Thyroid gland (tissue), 4 donors: Measurements from ENCODE around the gene KDM8.

Source experiments
- POLR2A ChIP-seq, 2 donors: fragments of 450-650 bp; IDR thresholded peaks; one replicate each; pipeline ENCODE4 v1.6.1; 2017; ENCODE audit warnings: antibody characterized with exemption in 2 of 2, mild to moderate bottlenecking in 2 of 2, moderate library complexity in 1 of 2
- TF ChIP-seq, protein P1 (sequence below), 6 experiments: fragments of 200-600 bp in 3 of 6; fragments of 450-650 bp in 3 of 6; sonication (generic) in 3 of 6; IDR thresholded peaks; one replicate each; pipeline ENCODE4 v1.5.1; 2016 to 2019; ENCODE audit warnings: antibody characterized with exemption in 6 of 6, mild to moderate bottlenecking in 2 of 6, inconsistent platforms in 1 of 6, moderate library complexity in 1 of 6

GRCh38 chr16:27181019-27181790 is 22.1 kb upstream of the KDM8 start:
- TF ChIP-seq, protein P1, sequence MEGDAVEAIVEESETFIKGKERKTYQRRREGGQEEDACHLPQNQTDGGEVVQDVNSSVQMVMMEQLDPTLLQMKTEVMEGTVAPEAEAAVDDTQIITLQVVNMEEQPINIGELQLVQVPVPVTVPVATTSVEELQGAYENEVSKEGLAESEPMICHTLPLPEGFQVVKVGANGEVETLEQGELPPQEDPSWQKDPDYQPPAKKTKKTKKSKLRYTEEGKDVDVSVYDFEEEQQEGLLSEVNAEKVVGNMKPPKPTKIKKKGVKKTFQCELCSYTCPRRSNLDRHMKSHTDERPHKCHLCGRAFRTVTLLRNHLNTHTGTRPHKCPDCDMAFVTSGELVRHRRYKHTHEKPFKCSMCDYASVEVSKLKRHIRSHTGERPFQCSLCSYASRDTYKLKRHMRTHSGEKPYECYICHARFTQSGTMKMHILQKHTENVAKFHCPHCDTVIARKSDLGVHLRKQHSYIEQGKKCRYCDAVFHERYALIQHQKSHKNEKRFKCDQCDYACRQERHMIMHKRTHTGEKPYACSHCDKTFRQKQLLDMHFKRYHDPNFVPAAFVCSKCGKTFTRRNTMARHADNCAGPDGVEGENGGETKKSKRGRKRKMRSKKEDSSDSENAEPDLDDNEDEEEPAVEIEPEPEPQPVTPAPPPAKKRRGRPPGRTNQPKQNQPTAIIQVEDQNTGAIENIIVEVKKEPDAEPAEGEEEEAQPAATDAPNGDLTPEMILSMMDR (IDR thresholded peaks at IDR 0.05): no peak
- no peak for TF ChIP-seq POLR2A (IDR thresholded peaks at IDR 0.05)
